ENCODE data around the gene PSME2.

PSME2 gene

DNA sequence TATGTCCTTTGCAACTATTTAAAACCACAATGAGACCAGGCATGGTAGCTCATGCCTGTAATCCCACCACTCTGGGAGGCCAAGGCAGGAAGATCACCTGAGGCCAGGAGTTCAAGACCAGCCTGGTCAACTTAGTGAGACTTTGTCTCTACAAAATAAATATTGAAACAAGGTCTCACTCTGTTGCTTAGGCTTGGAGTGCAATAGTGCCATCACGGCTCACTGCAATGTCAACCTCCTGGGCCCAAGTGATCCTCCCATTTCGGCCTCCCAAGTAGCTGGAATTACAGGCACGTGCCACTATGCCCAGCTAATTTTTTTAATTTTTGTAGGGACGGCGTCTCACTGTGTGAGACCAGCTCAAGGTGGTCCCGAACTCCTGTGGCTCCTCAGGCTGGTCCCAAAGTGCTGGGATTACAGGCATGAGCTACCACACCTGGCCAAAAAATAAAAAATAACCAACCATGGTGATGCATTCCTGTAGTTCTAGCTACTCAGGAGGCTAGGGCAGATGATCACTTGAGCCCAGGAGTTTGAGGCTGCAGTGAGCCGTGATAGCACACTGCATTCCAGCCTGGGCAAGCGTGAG is 16.9 kb downstream of the PSME2 start:
- H3K4me3 Mint-ChIP-seq, result no peak overlapping the region
- peaks cover 21% of the 10 kb centered on the region for H3K4me1 Mint-ChIP-seq
- no peaks in the 10 kb centered on the region for H3K27me3 Mint-ChIP-seq
- no peak overlapping the region for H3K27ac Mint-ChIP-seq
- ATAC-seq (ENCODE audit: low read depth), result no peak
- peaks cover 7% of the 10 kb centered on the region for H3K36me3 Mint-ChIP-seq
- H3K9me3 Mint-ChIP-seq, result no peaks in the 10 kb centered on the region
- no peak for DNase-seq (ENCODE audit: low spot score in 2 of 2)

DNA sequence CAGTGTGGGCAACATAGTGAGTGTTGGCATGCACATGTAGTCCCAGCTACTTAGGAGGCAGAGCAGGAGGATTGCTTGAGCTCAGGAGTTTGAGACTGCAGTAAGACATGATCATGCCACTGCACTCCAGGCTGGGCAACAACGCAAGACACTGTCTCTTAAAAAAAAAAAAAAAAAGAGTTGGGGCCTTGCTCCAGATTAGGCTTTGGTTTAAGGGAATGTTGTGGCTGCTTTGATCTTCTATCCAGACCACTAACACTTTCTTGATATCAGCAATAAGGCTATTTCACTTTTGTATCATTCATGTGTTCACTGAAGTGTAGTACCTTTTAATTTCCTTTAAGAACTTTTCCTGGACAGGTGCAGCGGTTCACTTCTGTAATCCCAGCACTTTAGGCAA is 18.7 kb downstream of the PSME2 start:
- DNase-seq (ENCODE audit: low spot score in 2 of 2) (no peak), ATAC-seq (ENCODE audit: low read depth) (no peak)
- Mint-ChIP-seq H3K4me3 (no peak overlapping the region), H3K4me1 (peaks cover 33% of the 10 kb centered on the region), H3K27me3 (no peaks in the 10 kb centered on the region), H3K9me3 (no peaks in the 10 kb centered on the region), H3K27ac (no peak overlapping the region), H3K36me3 (peaks cover 7% of the 10 kb centered on the region)

DNA sequence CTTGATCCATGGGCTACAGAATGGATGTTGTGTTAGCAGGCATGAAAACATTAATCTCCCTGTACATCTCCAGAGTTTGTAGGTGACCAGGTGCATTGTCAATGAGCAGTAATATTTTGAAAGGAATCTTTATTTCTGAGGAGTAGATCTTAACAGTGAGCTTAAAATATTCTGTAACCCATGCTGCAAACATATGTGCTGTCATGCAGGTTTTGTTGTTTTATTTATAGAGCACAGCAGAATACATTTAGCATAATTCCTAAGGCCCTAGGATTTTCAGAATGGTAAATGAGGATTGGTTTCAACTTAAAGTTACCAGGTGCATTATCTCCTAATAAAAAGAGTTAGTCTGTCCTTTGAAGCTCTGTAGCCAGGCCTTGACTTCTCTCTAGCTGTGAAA is 19.5 kb downstream of the PSME2 start:
- ATAC-seq (ENCODE audit: low read depth), result no peak
- no peak overlapping the region for H3K4me3 Mint-ChIP-seq
- H3K27me3 Mint-ChIP-seq, result no peaks in the 10 kb centered on the region
- H3K36me3 Mint-ChIP-seq, result peaks cover 9% of the 10 kb centered on the region
- peaks cover 30% of the 10 kb centered on the region for H3K4me1 Mint-ChIP-seq
- no peak for DNase-seq (ENCODE audit: low spot score in 2 of 2)
- no peaks in the 10 kb centered on the region for H3K9me3 Mint-ChIP-seq
- H3K27ac Mint-ChIP-seq, result no peak overlapping the region

DNA sequence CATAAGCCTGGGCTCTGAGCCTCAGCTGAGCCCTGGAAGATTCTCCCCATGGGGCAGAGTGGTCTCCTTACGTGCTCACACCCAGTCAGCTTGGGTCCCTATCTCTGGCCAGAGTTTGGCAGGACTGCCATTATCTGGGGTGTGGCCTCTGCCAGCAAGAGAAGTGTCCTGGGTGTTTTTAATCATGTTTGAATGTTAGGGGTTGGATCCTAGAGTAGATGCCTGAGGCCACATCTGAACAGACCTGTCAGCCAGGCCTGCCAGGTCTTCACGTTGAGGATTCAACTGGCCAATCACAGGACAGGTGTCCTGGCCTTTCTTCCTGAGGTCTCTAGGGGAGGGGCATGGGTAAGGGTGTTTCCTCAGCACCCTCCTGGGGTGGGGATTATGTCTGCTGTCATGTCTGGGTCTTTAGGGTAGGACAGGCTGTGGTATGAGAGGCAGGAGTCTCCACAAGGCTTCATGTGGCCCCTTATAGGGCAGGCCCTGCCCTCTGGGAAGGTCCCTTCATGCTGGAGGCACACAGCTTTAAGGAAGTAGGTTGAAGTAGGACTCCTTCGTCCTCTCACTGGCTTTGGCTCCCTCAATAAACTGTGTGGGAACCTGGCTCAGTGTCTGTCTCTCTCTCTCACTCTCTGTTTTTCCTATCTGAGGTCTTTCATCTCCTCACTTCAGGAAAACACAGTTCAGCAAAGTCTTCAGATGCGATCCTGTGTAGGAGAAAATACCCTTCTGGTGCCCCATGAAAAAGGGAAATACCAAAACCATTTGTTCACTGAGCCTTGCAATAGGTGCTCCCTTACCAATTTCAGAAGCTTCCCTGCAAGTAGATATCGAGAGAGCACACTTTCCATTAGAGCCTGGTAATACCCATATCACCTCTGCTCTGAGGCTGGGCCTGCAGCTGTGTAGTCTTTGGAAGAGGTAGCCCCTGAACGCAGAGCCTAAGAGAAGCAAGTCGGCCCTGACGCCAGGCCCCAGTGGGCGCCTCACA is 22.7 kb downstream of the PSME2 start:
- Mint-ChIP-seq H3K27me3 (no peaks in the 10 kb centered on the region), H3K4me1 (peaks cover 27% of the 10 kb centered on the region), H3K27ac (peak overlapping the region; percentile 98), H3K9me3 (no peaks in the 10 kb centered on the region), H3K4me3 (peak overlapping the region; percentile 49), H3K36me3 (peaks cover 15% of the 10 kb centered on the region)
- DNase-seq (ENCODE audit: low spot score in 2 of 2) (peak in 1 of 2 donors; percentile 22), ATAC-seq (ENCODE audit: low read depth) (peak; percentile 83)

DNA sequence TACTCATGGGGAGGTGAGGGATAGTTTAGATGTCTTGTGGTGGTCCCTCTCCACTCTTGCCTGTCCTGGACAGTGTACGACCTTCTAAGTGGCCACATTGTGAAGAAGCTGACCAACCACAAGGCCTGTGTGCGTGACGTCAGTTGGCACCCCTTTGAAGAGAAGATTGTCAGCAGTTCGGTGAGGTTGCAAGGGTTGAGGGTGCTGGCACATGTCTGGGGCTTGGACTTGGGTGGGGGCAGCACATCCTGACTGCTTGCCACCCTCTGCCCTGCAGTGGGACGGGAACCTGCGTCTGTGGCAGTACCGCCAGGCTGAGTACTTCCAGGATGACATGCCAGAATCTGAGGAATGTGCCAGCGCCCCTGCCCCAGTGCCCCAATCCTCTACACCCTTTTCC is 23.5 kb downstream of the PSME2 start:
- DNase-seq (ENCODE audit: low spot score in 2 of 2), result no peak
- peak overlapping the region; percentile 17 for H3K4me3 Mint-ChIP-seq
- ATAC-seq (ENCODE audit: low read depth), result no peak
- peak overlapping the region; percentile 98 for H3K27ac Mint-ChIP-seq
- peaks cover 19% of the 10 kb centered on the region for H3K36me3 Mint-ChIP-seq
- H3K9me3 Mint-ChIP-seq, result no peaks in the 10 kb centered on the region
- no peaks in the 10 kb centered on the region for H3K27me3 Mint-ChIP-seq
- peaks cover 29% of the 10 kb centered on the region for H3K4me1 Mint-ChIP-seq

DNA sequence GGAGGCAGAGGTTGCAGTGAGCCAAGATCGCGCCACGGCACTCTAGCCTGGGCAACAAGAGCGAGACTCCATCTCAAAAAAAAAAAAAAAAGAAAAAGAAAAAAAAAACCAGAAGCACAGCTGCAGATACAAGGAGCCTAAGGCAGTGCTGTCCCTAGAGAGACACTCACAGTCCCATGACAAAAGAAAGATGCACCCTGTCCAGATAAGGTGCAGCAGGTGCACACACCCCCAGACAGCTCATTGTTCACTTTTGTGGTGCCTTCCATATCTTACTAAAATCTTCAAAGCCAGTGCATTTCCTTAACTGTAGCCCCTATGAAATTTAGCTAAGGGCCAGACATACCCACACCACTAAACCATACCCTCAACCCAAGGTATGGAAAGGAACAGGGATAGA is 24.0 kb downstream of the PSME2 start:
- H3K27ac Mint-ChIP-seq, result peak overlapping the region; percentile 98
- no peak overlapping the region for H3K4me3 Mint-ChIP-seq
- peaks cover 19% of the 10 kb centered on the region for H3K36me3 Mint-ChIP-seq

DNA sequence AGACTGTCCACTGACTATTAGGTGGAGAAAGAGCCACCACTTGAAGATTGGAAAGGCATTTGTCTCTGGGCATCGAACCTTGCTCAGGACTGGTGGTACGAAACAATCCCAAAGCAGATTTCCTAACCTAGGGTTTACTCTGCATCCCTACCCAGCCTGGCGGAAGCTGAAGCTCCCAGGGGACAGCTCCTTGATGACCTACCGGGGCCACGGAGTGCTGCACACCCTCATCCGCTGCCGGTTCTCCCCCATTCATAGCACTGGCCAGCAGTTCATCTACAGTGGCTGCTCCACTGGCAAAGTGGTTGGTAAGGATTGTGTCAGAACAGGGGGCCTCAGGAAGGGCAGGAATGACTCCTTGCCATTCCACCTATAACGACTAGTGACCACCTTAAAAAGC is 25.2 kb downstream of the PSME2 start:
- ATAC-seq (ENCODE audit: low read depth) (no peak), DNase-seq (ENCODE audit: low spot score in 2 of 2) (no peak)
- Mint-ChIP-seq H3K27ac (peak overlapping the region; percentile 98), H3K27me3 (no peaks in the 10 kb centered on the region), H3K4me3 (no peak overlapping the region), H3K4me1 (peaks cover 32% of the 10 kb centered on the region), H3K36me3 (peaks cover 25% of the 10 kb centered on the region), H3K9me3 (no peaks in the 10 kb centered on the region)

More for the DNA sequence above, 24.0 kb downstream of the PSME2 start:
- ATAC-seq (ENCODE audit: low read depth) (peak; percentile 66), DNase-seq (ENCODE audit: low spot score in 2 of 2) (no peak)
- H3K27me3 Mint-ChIP-seq, result no peaks in the 10 kb centered on the region
- peaks cover 28% of the 10 kb centered on the region for H3K4me1 Mint-ChIP-seq
- H3K9me3 Mint-ChIP-seq, result no peaks in the 10 kb centered on the region

DNA sequence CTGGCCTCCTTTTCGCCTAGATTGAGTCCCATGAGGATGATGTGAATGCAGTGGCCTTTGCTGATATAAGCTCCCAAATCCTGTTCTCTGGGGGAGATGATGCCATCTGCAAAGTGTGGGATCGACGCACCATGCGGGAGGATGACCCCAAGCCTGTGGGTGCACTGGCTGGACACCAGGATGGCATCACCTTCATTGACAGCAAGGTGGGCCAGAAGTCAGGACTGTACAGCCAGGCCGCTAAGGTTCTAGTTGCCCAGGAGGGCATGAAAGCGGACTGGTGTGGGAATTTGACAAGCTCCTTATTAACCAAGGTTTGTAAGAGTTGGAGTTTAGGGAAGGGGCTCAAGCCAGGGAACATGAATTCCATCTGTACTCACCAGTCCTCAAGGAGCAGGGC is 26.7 kb downstream of the PSME2 start:
- DNase-seq (ENCODE audit: low spot score in 2 of 2) (no peak), ATAC-seq (ENCODE audit: low read depth) (no peak)
- Mint-ChIP-seq H3K4me1 (peaks cover 37% of the 10 kb centered on the region), H3K9me3 (no peaks in the 10 kb centered on the region), H3K4me3 (no peak overlapping the region), H3K27ac (no peak overlapping the region), H3K36me3 (peaks cover 25% of the 10 kb centered on the region), H3K27me3 (no peaks in the 10 kb centered on the region)

DNA sequence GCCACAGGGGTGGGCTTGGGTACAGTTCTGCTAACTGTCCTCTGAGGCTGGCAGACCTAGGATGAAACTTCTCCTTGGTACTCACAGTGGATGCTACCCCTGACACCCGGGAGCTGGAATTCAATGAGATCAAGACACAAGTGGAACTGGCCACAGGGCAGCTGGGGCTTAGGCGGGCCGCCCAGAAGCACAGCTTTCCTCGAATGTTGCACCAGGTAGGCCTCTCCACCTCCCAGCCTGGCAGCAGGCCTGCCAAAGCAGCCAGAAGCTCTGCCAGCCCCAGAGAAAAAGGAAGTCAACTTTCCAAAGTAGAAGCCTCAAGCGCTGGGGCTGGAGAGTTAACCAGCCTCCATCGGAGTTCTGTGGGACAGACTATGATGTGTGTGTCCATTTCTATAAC is 29.2 kb downstream of the PSME2 start:
- Mint-ChIP-seq H3K4me1 (peaks cover 18% of the 10 kb centered on the region), H3K36me3 (peaks cover 21% of the 10 kb centered on the region), H3K27ac (no peak overlapping the region), H3K27me3 (no peaks in the 10 kb centered on the region), H3K4me3 (no peak overlapping the region), H3K9me3 (no peaks in the 10 kb centered on the region)
- ATAC-seq (ENCODE audit: low read depth), result no peak
- DNase-seq (ENCODE audit: low spot score in 2 of 2), result no peak

DNA sequence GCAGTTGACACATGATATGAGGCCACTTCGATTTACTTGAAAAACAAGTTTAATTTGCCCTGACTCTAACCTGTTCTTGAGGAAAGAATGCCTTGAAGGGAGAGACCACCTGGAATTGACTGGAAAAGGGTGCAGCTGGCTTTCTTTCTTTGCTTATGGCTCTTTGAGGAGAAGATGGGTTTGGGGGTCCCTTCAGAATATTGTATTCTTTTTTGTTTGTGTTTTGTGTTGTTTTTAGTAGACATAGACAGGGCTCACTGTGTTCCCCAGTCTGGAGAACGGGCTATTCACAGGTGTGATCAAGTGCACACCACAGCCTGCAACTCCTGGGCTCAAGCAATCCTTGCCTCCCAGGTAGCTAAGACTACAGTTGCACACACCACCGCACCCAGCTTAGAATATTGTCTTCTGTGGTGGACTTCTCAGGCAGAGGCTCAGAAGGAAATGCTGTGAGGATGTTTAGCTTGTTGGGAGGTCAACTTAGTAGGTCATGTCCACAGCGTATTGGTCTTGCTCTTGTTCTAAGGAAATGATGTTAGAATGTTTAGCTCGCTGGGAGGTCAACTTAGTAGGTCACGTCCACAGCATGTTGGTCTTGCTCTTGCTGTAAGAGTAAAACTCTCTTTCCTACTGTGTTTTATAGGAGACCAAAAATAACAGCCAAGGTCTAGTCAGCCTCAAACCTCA is 30.1 kb downstream of the PSME2 start:
- no peaks in the 10 kb centered on the region for H3K9me3 Mint-ChIP-seq
- H3K36me3 Mint-ChIP-seq, result peaks cover 18% of the 10 kb centered on the region
- peaks cover 16% of the 10 kb centered on the region for H3K4me1 Mint-ChIP-seq
- H3K4me3 Mint-ChIP-seq, result peak overlapping the region; percentile 99
- DNase-seq (ENCODE audit: low spot score in 2 of 2) (no peak), ATAC-seq (ENCODE audit: low read depth) (no peak)
- H3K27ac Mint-ChIP-seq, result peak overlapping the region; percentile 53
- no peaks in the 10 kb centered on the region for H3K27me3 Mint-ChIP-seq

DNA sequence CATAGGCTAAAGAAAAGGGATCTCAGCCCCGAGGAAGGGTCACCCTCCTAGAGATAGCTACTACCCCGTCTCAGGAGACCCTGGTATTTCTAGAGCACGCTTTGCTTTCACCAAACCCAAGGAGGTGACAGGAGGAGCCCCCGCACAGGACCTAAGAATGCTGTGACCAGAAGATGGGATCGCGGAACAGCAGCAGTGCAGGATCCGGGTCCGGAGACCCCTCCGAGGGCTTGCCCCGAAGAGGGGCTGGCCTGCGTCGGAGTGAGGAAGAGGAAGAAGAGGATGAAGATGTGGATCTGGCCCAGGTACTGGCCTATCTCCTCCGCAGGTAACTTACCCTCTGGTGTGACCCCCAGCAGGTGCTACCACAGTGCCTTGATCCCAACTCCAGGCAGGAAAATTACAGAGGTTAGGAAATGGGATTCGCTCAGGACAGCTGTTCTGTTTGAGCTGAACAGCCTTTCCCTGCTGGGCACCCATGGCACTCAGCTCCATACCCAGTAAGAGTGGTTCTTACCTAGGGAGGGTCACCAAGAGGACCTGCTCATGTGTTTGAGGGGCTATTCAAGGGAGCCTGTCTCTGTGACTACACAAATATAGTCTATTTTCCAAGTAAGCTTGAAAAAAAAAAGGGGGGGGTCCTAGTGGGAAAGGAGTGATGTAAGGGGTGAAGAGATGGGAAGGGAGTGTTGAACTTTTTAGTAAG is 30.8 kb downstream of the PSME2 start:
- Mint-ChIP-seq H3K4me1 (peaks cover 16% of the 10 kb centered on the region), H3K27me3 (no peaks in the 10 kb centered on the region), H3K9me3 (no peaks in the 10 kb centered on the region), H3K4me3 (peak overlapping the region; percentile 99), H3K36me3 (peaks cover 18% of the 10 kb centered on the region), H3K27ac (peak overlapping the region; percentile 97)
- DNase-seq (ENCODE audit: low spot score in 2 of 2) (no peak), ATAC-seq (ENCODE audit: low read depth) (no peak)

DNA sequence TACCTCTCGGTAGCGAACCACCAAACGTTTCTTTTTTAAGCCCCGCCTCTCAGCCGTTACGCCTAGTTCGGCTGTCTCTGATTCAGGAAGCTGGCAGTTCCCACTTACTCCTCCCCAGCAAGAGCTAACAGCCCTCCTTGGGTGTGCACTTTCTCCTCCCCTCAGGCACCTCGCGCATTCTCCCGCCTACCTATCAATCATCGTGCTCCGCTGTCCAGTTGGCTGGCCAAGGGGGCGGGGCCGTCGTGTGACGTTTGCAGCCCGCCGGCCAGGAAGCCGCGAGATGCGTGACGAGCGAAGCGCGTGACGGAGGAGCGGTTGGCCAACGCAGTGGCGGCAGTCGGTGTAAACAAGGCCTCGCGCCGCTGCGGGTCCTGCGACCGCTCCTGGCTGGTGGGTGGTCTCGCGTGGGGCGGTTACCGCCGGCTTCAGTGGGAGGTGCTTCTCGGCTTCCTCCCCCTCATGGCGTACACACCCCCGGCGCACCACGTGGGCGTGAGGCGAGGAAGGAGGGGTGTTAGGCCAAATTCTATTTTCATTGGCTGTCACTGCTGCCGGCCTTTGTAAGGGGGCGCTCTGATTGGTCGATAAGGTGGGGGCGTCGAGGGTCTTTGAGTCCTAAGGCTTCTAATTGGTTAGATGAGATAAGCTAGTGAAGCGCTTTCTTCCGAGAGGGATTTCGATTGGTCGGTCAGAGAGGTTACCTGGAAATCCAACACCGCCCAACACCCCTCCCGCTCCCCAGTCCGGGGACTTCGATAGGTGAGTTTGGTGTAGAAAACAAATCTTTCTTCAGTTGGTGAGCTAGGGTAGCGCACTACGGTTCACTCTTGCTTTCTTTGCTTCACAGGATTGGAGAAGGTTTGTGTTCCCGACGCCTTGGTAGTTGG is 31.6 kb downstream of the PSME2 start, which contains the start of the genes DCAF11 and NRL:
Gene DCAF11 (plus strand): TSS at position 246 of the 890 bp plus-strand sequence. CDS start 818 bp downstream, outside the sequence.
Gene NRL (minus strand): TSS at position 418 of the 890 bp plus-strand sequence. CDS start 32,101 bp downstream, outside the sequence.
- peak within 1 kb of the TSS; percentile 97 for H3K27ac Mint-ChIP-seq
- H3K4me3 Mint-ChIP-seq, result peak within 1 kb of the TSS; percentile 99
- ATAC-seq (ENCODE audit: low read depth) (peak; percentile 81), DNase-seq (ENCODE audit: low spot score in 2 of 2) (peak; percentile 98)
- peaks cover 16% of the 10 kb centered on the region for H3K4me1 Mint-ChIP-seq
- H3K9me3 Mint-ChIP-seq, result no peaks in the 10 kb centered on the region
- no peaks in the 10 kb centered on the region for H3K27me3 Mint-ChIP-seq
- peaks cover 18% of the 10 kb centered on the region for H3K36me3 Mint-ChIP-seq
